HG02588 (cell line): ENCODE results near the gene PHLPP2.
"Not testable (repeated sequence)": the region's sequence is repeated elsewhere in the genome, so short reads cannot be mapped to it uniquely, and the experiment has no call there.

Experiments
- ATAC-seq: cut with Tn5 transposase; IDR thresholded peaks from one replicate; pipeline ENCODE4 v1.9.1; 2021; ENCODE audit warnings: mild to moderate bottlenecking, moderate library complexity; ENCODE audit not compliant: unreplicated experiment

Gene PHLPP2

DNA sequence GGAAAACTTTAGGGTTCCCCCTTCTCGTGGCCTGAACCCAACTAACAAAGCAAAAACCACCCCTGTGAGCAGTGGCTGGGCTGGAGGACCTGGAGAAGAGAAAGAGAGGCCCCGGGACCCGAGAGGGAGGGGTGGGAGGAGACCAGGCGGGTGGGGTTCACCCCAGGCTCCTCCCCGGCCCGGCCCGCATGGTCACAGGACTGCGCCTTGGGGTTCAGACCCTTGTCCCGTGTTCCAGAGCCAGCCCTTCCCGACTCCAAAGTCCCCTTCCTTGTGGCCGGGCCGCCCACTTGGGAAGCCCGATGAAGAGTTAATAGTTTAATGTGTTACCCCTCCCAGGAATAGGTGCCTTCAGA lies 97.7 kb downstream of the PHLPP2 start:
- ATAC-seq: no peak

DNA sequence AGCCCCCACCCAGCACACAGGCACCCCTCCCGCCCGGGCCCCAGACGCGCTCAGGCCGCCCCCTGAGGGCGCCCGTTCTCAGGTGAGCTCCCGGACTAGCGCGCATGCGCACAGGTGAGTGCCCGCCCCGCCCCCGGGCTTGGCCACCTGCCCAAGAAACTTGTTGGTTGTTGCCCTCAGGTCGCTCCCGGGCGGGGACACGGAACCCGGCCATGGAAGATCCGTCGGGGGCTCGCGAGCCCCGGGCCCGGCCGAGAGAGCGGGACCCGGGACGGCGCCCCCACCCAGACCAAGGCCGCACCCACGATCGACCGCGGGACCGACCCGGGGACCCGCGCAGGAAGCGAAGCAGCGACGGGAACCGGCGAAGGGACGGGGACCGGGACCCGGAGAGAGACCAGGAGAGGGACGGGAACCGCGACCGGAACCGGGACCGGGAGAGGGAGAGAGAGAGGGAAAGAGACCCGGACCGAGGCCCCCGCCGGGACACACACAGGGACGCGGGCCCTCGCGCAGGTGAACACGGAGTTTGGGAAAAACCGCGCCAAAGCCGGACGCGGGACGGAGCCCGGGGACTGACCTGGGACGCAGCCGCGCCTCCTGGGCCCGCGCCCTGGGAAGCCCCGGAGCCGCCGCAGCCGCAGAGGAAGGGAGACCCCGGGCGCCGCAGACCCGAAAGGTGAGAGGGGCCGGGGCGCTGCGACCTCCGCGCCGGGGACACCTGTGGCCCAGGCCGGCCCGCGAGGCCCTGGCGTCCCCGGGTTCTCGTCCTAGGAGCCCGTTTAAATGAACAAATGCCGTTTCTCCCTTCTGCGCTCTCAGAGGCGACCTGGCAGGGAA lies 98.3 kb downstream of the PHLPP2 start, which contains the start of gene MARVELD3:
TSS of gene MARVELD3 (plus strand) at position 167 of the 840 bp plus-strand sequence. CDS start at position 213, 46 bp downstream.
- ATAC-seq: no peak

DNA sequence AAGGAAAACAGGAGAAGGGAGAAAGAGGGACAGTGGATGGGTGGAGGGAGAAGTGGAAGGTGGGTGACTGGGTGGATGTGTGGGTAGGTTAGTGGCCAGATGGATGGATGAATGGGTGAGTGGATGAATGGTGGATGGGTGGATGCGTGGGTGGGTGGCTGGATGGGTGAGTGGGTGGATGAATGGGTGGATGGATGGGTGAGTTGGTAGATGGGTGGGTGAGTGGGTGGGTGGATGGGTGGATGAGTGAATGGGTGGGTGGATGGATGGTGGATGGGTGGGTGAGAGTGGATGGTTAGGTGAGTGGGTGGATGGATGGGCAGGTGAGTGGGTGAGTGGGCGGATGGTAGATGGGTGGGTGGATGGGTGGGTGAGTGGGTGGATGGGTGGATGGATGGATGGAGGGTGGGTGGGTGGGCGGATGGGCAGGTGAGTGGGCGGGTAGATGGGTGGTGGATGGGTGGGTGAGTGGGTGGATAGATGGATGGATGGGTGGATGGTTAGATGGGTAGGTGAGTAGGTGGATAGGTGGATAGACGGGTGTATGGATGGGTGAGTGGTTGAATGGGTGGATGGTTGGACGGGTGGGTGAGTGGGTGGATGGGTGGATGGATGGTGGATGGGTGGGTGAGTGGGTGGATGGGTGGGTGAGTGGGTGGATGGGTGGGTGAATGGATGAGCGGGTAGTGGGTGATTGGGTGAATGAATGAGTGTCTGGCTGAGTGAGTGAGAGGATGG lies 99.2 kb downstream of the PHLPP2 start:
- no peak for ATAC-seq

DNA sequence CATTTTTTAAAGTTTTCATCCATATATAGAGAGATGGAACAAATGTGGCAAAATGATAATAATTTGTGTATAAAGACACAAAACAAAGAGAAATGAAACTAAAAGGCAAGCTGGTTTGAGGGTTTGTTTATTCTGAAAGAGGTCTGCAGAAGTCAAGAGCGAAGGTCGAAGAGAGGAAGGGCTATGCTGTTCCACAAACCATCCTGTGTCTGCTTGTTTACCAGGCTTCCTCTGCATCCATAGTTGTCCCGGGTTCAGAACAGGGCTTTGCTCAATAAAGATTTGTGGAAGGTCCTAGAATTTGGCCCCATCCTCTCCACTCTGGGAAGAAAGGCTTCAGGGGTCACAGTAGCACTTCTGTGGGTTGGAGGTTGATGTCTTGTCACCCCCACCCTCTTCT lies 100.9 kb downstream of the PHLPP2 start:
- no peak for ATAC-seq

DNA sequence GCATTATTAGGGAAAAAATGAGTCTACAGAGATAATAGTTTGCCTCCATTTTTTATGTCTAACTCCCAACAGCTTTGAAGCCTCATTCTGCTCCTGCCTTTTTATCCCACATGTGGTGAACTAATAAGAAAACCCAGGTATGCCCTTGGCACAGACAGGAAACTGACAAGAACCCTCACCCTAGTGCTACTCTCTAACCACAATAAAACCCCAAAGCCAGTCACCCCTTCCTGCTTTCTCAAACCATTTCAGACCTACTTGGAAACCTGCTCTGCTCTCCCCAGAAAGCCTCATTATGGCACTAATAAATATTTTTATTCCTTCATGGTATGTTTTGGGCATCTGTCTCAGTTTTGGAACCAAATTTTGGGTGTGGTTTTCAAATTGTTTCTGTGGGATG lies 102.4 kb downstream of the PHLPP2 start:
- ATAC-seq: no peak

DNA sequence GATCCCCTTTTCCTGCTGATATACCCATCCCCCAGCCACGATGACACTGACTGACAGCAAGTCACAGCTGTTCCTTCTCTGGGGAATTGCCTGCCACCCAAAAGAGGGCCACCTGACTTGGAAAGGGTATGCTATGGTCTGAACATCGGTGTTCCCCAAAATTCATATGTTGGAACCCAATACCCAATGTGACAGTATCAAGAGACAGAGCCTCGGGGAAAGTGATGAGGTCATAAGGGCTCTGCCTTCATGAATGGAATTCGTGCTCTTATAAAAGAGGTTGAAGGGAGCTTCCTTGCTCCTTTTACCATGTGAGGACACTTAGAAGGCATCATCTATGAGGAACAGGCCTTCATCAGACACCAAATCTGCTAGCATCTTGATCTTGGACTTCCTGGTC lies 106.1 kb downstream of the PHLPP2 start:
- ATAC-seq: no peak

DNA sequence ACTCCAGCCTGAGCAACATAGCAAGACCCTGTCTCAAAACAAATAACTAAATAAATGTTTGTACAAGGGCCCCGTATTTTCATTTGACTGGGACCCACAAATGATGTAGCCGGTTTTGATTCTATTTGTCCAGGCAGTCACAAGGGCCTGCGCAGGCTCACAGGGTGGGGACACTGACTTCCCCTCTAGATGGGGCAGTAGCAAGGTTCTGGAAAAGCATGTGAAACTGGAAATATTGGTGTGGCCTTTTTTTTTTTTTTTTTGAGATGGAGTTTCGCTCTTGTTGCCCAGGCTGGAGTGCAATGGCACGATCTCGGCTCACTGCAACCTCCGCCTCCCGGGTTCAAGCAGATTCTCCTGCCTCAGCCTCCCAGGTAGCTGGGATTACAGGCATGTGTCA lies 109.5 kb downstream of the PHLPP2 start:
- ATAC-seq: not testable (repeated sequence)

DNA sequence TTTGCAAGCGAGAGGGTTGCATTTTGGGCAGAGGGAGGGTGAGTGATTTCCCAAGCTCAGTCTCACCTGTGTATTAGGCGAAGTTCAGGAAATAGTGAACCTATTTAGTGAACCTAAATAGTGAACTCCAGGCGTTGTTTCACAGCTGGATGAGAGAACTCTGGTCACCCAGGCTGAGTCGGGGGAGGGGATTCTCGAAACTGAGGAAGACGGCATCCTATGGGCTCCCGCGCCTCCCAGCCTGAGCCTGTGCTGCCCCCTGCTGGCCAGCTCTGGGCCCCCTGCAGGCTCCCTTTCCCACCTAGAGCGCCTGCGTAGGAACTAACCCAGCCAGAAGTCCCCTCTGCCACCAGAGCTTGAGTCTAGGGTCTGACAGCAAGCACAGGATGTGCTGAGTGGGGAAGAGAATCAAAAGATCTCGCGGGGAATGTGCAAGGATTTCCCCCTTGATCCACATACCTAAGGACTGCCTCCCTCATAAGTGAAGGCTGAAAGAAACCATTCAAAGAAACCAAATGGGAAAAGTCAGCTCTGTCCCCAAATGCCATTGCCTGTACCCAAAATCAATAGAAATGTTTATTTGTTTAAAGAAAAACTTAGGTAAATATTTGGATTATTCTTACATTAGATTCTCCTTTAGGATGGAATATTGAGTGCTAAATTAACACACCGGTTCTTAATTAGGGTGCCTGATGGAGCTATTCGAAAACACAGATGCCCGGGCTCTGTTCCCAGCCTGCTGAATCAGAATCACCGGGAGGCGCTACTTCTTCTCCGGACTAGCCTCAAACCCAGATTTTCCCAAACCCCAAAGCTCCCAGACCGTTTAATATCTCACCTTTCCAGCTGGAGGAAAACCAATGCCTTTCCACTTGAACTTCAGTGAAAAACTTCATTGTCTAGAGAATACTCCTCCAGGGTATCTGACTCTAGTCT lies 113.3 kb downstream of the PHLPP2 start:
- ATAC-seq: peak; percentile 41

DNA sequence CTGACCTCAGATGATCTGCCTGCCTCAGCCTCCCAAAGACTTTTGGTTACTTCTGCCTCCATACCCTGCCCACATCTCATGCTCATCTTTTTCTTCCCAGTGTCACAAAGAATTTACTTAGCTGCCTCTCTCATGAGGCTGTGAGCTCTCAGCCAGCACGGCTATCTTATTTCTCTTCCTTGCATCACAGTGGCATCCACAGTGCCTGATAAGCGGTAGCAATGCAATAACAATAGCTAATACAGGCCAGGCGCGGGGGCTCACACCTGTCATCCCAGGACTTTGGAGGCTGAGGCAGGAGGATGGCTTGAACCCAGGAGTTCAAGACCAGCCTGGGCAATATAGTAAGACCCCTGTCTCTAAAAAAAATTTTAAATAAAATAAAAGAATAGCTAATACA lies 114.1 kb downstream of the PHLPP2 start:
- ATAC-seq: no peak

DNA sequence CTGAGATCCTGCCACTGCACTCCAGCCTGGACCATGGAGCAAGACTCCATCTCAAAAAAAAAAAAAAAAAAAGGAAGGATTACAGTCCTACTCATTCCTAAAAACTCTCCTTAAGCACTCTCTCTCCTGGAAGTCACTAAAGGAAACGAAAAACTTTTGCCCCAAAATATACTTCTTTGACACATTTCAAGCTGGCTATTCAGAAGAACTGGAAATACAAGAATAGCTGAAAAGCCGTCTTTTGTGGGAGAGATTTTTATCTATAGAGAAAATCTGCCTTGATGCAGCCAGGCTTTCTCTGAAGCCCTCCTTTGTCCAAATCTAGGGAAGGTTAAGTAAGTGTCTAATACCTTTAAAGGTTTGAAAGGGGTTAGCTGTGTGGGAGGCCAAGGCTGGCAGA lies 115.4 kb downstream of the PHLPP2 start:
- no peak for ATAC-seq

DNA sequence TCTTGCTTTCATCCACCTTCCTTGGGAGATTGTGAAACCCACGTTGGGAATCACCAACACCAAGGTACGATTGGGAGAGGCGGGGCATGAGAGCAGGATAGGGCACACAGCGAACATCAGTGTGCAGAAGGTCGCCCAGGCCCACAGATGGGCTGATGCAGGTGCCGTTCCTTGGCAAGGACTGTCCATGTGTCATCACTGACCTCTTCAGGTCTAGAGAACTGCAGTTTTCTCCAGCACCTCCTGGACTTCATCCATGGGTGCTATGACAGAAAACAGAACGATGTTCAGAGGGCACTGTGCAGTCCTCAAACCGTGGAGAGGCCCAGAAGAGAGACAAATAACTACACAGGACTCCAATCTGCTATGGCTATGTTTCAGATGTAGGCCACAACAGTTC lies 123.7 kb downstream of the PHLPP2 start:
- no peak for ATAC-seq

DNA sequence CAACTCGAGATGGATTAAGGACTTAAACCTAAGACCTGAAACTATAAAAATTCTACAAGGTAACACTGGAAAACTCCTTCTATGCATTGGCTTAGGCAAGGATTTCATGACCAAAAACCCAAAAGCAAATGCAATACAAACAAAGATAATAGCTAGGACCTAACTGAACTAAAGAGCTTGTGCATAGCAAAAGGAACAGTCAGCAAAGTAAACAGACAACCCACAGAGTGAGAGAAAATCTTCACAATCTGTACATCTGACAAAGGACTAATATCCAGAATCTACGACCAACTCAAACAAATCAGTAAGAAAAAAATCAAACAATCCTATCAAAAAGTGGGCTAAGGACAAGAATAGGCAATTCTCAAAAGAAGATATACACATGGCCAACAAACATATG lies 126.1 kb downstream of the PHLPP2 start:
- ATAC-seq: not testable (repeated sequence)

DNA sequence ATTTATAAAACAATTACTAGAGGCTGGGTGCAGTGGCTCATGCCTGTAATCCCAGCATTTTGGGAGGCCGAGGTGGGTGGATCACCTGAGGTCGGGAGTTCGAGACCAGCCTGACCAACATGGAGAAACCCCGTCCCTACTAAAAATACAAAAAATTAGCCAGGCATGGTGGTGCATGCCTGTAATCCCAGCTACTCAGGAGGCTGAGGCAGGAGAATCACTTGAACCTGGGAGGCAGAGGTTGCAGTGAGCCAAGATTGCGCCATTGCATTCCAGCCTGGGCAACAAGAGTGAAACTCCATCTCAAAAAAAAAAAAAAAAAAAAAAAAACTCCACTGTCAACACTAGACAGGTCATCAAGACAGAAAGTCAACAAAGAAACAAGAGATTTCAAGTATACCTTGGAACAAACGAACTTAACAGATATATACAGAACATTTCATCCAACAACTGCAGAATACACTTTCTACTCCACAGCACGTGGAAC lies 129.1 kb downstream of the PHLPP2 start:
- ATAC-seq: not testable (repeated sequence)
